ENCODE measurements around the gene NR2E3. TPM values are rescaled to one million over a fixed set of nuclear protein-coding genes. Genes with fewer than 3 reads are reported as not detected.

NR2E3 gene
- total and polyA plus RNA-seq, 9 of the 15 experiments (the other 6 are each of a cell fraction or from before 2014, with no cell fraction given), result not detected

DNA sequence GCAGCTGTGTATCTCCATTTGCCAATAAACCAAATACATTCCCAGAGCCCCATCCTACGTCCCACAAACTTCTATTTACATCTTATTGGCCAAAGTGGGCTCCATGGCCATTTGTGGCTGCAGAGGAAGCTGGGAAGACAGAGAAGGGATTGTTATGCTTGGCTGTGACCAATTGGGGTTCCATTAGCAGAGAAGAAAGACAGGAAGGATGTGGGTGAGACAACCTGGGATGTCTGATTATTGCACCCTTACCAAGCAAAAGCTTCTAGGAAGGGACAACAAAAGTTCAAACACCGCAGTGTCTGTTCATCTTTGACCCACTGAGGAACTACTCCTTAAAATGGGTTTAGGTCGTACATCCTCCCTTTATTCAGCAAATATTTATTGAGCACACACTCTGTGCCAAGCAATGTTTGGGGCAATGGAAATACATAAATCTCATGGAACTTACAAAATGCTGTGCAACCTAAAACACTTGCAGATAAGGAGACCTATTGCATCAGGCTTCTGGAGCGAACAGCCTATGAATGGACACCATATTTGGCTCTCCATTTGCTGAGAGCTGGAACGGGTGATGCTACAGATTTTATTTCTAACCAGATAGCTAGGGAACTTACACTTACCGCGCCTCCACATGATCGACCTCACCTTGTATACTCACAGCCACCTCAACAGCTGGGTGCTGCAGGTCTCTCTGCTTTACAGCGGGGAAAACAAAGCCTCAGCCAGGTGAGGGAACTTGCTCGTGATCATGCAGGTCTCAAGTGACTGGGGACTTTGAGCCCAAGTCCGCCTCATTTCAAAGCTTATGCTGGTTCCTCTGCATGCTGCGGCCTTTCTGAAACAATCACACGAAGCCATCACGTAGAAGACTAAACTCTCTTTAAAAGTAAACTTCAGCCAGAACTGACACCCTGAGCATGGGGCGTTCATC, 21.4 kb upstream of the NR2E3 start (continued):
- TF ChIP-seq UBTF (IDR thresholded peaks at IDR 0.05; ENCODE audit: borderline replicate concordance in 1 of 2, low read depth in 2 of 2, low read length in 2 of 2) (no peak), NEUROD1 (IDR thresholded peaks at IDR 0.05; ENCODE audit: borderline replicate concordance, low read depth, low read length, partially characterized antibody) (no peak), HNRNPL (IDR thresholded peaks at IDR 0.05; ENCODE audit: low read depth, low read length) (no peak), ZFPM2 (CRISPR knock-in tag; IDR thresholded peaks at IDR 0.05) (no peak), CHD7 (IDR thresholded peaks at IDR 0.05; ENCODE audit: low read depth, low read length) (no peak), MYC (IDR thresholded peaks at IDR 0.05; ENCODE audit: low read depth, low read length) (no peak), MYC (CRISPR knock-in tag; IDR thresholded peaks at IDR 0.05; ENCODE audit: borderline replicate concordance, low read depth) (no peak), SNIP1 (IDR thresholded peaks at IDR 0.05; ENCODE audit: low read depth) (no peak), RHOXF2B (CRISPR knock-in tag; conservative IDR thresholded peaks at IDR 0.05) (no peak), NELFE (IDR thresholded peaks at IDR 0.05; ENCODE audit: insufficient read depth, insufficient read length) (no peak), CHD2 (IDR thresholded peaks at IDR 0.05; ENCODE audit: low read depth, low read length) (no peak), NFE2L1 (tag; IDR thresholded peaks at IDR 0.05; ENCODE audit: borderline replicate concordance, low read depth) (no peak), FOXK2 (conservative IDR thresholded peaks at IDR 0.05 in 1 of 2, IDR thresholded peaks at IDR 0.05 in 1 of 2; ENCODE audit: low read depth in 2 of 2) (no peak)

All from K562 (cell line).